HepG2 (cell line): ENCODE results near the gene UBR1. TPM values are rescaled to one million over a fixed set of nuclear protein-coding genes. Genes with fewer than 3 reads are reported as not detected.

ENCODE experiments used
- ATAC-seq: fragments of 200-7000 bp; cut with Tn5 transposase; 3 replicates; pipeline ENCODE4 v1.9.1; 2020; ENCODE audit warnings: mild to moderate bottlenecking, moderate library complexity
- BruUV-seq: library from RNA; stranded (reverse); fragments of 400-500 nt; replicated peaks from 2 replicates; lab custom pipeline; 2021; lab: Mats Ljungman, UMichigan
- CTCF ChIA-PET: fragments of 300-600 bp; formaldehyde crosslinking; extraction: SDS; loops from one replicate; lab custom pipeline; 2021; ENCODE audit warnings: low total read pairs, inconsistent platforms, low intra/inter-chr PET ratio; lab: Yijun Ruan, JAX
- POLR2A ChIA-PET: fragments of 350-600 bp; sonication (Branson Sonifier 250); formaldehyde crosslinking; loops from one replicate; lab custom pipeline; 2020; ENCODE audit warnings: antibody characterized with exemption, inconsistent platforms; lab: Yijun Ruan, JAX
- DNase-seq: peaks from one replicate; pipeline ENCODE4 v3.0.0-alpha.2; 2015; ENCODE audit warnings: low spot score
- FAIRE-seq: peaks from 3 replicates; lab custom pipeline; 2011; peaks lifted over from hg19 to GRCh38; lab: Jason Lieb, UNC
- H2AFZ ChIP-seq: one replicate; pipeline ENCODE4 v1.6.1; 2011; ENCODE audit warnings: low read length, inconsistent platforms
- H3K27ac ChIP-seq: fragments of 300-600 bp; 3 replicates; pipeline ENCODE4 v1.8.0; 2011; ENCODE audit warnings: mixed run types, mild to moderate bottlenecking, mixed read lengths, low read length, inconsistent platforms; ENCODE audit not compliant: insufficient read depth; ENCODE audit errors: extremely low read length
- H3K27me3 ChIP-seq, 2 experiments: fragments of 200-600 bp in 1 of 2; 2 replicates in 1 of 2; 3 replicates in 1 of 2; pipeline versions ENCODE4 v1.6.0 to v1.8.0; 2011; ENCODE audit warnings: low read length in 2 of 2, mild to moderate bottlenecking in 2 of 2, moderate library complexity in 2 of 2, inconsistent platforms in 1 of 2; ENCODE audit not compliant: insufficient read depth in 2 of 2, control insufficient read depth in 1 of 2
- H3K36me3 ChIP-seq, 2 experiments: fragments of 200-600 bp in 1 of 2; replicated peaks in 1 of 2; 2 replicates in 1 of 2; 3 replicates in 1 of 2; pipeline versions ENCODE4 v1.5.1 to v1.8.0; 2011; ENCODE audit warnings: low read length in 2 of 2, inconsistent platforms in 1 of 2; ENCODE audit not compliant: insufficient read depth in 2 of 2, control insufficient read depth in 1 of 2
- H3K4me1 ChIP-seq: 2 replicates; pipeline ENCODE4 v1.5.1; 2012; ENCODE audit warnings: low read length, inconsistent platforms; ENCODE audit not compliant: insufficient read depth
- H3K4me2 ChIP-seq: 2 replicates; pipeline ENCODE4 v1.6.0; 2011; ENCODE audit warnings: low read depth, low read length, inconsistent platforms
- H3K4me3 ChIP-seq, 3 experiments: fragments of 200-600 bp in 1 of 3; sonication (generic), shearing (Covaris generic) in 1 of 3; replicated peaks in 1 of 3; 2 replicates each; pipeline ENCODE4 v1.5.1; 2011 to 2016; ENCODE audit warnings: low read length in 3 of 3, inconsistent platforms in 2 of 3, low read depth in 2 of 3, mild to moderate bottlenecking in 2 of 3, control low read depth in 1 of 3, mixed read lengths in 1 of 3; ENCODE audit not compliant: insufficient read depth in 1 of 3
- H3K79me2 ChIP-seq: one replicate; pipeline ENCODE4 v1.6.1; 2011; ENCODE audit warnings: low read length, inconsistent platforms; ENCODE audit not compliant: insufficient read depth
- H3K9ac ChIP-seq: 2 replicates; pipeline ENCODE4 v1.6.0; 2011; ENCODE audit warnings: mild to moderate bottlenecking, low read depth, low read length, inconsistent platforms; ENCODE audit not compliant: insufficient read depth
- H3K9me3 ChIP-seq: 2 replicates; pipeline ENCODE4 v1.5.1; 2012; ENCODE audit warnings: mild to moderate bottlenecking, low read length
- H4K20me1 ChIP-seq: 2 replicates; pipeline ENCODE4 v1.6.0; 2011; ENCODE audit warnings: inconsistent platforms, mild to moderate bottlenecking, low read length, moderate library complexity; ENCODE audit not compliant: insufficient read depth
- KLF6 ChIP-seq: IDR thresholded peaks from 2 replicates; pipeline ENCODE4 v1.8.0; 2016; ENCODE audit warnings: missing biosample characterization, missing genetic modification reagents
- MAZ ChIP-seq, 2 experiments: sonication (generic) in 1 of 2; formaldehyde crosslinking in 1 of 2; IDR thresholded peaks; 2 replicates each; pipeline versions ENCODE4 v1.5.0 to v1.6.1; 2012 to 2020; ENCODE audit warnings: low read depth in 2 of 2, mild to moderate bottlenecking in 2 of 2, borderline replicate concordance in 1 of 2, improper control_type of control experiment in 1 of 2, low read length in 1 of 2, missing genetic modification reagents in 1 of 2, moderate library complexity in 1 of 2
- PAWR ChIP-seq: sonication (generic); formaldehyde crosslinking; IDR thresholded peaks from 2 replicates; pipeline ENCODE4 v1.4.0; 2020; ENCODE audit warnings: missing genetic modification reagents, mild to moderate bottlenecking, borderline replicate concordance
- PHF20 ChIP-seq: sonication (generic); formaldehyde crosslinking; IDR thresholded peaks from 2 replicates; pipeline ENCODE4 v1.5.0; 2020; ENCODE audit warnings: mild to moderate bottlenecking, missing genetic modification reagents
- TBP ChIP-seq: sonication (generic); formaldehyde crosslinking; IDR thresholded peaks from 2 replicates; pipeline ENCODE4 v1.5.0; 2020; ENCODE audit warnings: missing genetic modification reagents
- TEAD3 ChIP-seq: optimal IDR thresholded peaks from 2 replicates; pipeline ENCODE3; 2016; ENCODE audit warnings: borderline replicate concordance
- ZNF547 ChIP-seq: sonication (generic); formaldehyde crosslinking; IDR thresholded peaks from 2 replicates; pipeline ENCODE4 v1.5.1; 2020; ENCODE audit warnings: mild to moderate bottlenecking, missing genetic modification reagents
- in situ Hi-C: cut with HindIII; loops from 2 replicates; pipeline ENCODE4 v1.10.0; 2017; ENCODE audit warnings: low pct_unique_long_range_greater_than_20kb; ENCODE audit not compliant: extremely low pct_ligation_motif_present
- intact Hi-C: fragments of 100-400 bp; cut with micrococcal nuclease; formaldehyde crosslinking; loops from one replicate; pipeline ENCODE4 v1.10.0; 2022; ENCODE audit not compliant: unreplicated experiment
- polyA plus RNA-seq, 8 experiments: library from polyadenylated mRNA; depleted of rRNA in 3 of 8; stranded (reverse) in 7 of 8; unstranded in 1 of 8; fragments of >200 nt; fragmentation: Illumina TruSeq in 4 of 8; extraction: Trizol in 4 of 8; gene quantifications; 2 replicates each; pipeline versions ENCODE4 v1.2.1 to v1.2.3, GENCODE V29; 2011 to 2016; ENCODE audit warnings: low read depth in 4 of 8, missing spikeins in 1 of 8, mixed read lengths in 1 of 8; ENCODE audit not compliant: insufficient read depth in 1 of 8
- total RNA-seq, 5 experiments: library from RNA; depleted of rRNA; stranded (reverse); fragments of >200 nt; fragmentation: Illumina TruSeq; extraction: Trizol; gene quantifications; 2 replicates each; pipeline ENCODE4 v1.2.3, GENCODE V29; 2016; ENCODE audit warnings: low read depth in 1 of 5
- TF ChIP-seq, protein P1 (sequence below): sonication (generic); formaldehyde crosslinking; IDR thresholded peaks from 2 replicates; pipeline ENCODE4 v1.4.0; 2020; ENCODE audit warnings: missing genetic modification reagents
- TF ChIP-seq, protein P2 (sequence below): sonication (generic); formaldehyde crosslinking; IDR thresholded peaks from 2 replicates; pipeline ENCODE4 v1.8.0; 2022; ENCODE audit warnings: mild to moderate bottlenecking, missing genetic modification reagents, moderate library complexity

UBR1 gene
- total and polyA plus RNA-seq, 2 of the 13 experiments (the other 11 are each of a cell fraction or from before 2014, with no cell fraction given): 6.4 to 18.0 TPM

DNA sequence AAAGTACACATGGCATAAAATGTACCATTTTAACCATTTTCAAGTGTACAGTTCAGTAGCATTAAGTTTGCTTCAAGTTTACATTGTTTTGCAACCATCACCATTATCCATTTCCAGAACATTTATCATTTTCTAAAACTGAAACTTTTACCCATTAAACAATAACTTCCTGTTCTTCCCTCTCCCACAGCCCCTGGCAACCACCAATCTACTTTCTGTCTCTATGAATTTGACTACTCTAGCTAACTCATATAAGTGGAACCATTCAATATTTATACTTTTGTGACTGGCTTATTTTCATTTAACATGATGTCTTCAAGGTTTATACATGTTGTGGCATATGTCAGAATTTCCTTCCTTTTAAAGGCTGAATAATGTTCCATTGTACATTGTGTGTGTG is 47.4 kb upstream of the UBR1 start:
- H3K4me3 ChIP-seq: no peak overlapping the region
- peaks cover 2 to 63% of the 10 kb centered on the region in 2 experiments for H3K36me3 ChIP-seq
- intact Hi-C loops: no loop called here
- DNase-seq (no peak), ATAC-seq (no peak), FAIRE-seq (no peak)
- H3K27ac ChIP-seq: no peak overlapping the region
- no peak overlapping the region for H3K9ac ChIP-seq
- H3K27me3 ChIP-seq: no peaks in the 10 kb centered on the region
- no peak overlapping the region for H3K4me2 ChIP-seq
- no peak overlapping the region for H2AFZ ChIP-seq
- no peaks in the 10 kb centered on the region for H3K79me2 ChIP-seq
- no peaks in the 10 kb centered on the region for H3K4me1 ChIP-seq
- TF ChIP-seq, protein P1, sequence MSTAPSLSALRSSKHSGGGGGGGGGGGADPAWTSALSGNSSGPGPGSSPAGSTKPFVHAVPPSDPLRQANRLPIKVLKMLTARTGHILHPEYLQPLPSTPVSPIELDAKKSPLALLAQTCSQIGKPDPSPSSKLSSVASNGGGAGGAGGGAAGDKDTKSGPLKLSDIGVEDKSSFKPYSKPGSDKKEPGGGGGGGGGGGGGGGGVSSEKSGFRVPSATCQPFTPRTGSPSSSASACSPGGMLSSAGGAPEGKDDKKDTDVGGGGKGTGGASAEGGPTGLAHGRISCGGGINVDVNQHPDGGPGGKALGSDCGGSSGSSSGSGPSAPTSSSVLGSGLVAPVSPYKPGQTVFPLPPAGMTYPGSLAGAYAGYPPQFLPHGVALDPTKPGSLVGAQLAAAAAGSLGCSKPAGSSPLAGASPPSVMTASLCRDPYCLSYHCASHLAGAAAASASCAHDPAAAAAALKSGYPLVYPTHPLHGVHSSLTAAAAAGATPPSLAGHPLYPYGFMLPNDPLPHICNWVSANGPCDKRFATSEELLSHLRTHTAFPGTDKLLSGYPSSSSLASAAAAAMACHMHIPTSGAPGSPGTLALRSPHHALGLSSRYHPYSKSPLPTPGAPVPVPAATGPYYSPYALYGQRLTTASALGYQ (CRISPR knock-in tag): no peak
- TF ChIP-seq TBP (CRISPR knock-in tag): no peak
- TF ChIP-seq, protein P2, sequence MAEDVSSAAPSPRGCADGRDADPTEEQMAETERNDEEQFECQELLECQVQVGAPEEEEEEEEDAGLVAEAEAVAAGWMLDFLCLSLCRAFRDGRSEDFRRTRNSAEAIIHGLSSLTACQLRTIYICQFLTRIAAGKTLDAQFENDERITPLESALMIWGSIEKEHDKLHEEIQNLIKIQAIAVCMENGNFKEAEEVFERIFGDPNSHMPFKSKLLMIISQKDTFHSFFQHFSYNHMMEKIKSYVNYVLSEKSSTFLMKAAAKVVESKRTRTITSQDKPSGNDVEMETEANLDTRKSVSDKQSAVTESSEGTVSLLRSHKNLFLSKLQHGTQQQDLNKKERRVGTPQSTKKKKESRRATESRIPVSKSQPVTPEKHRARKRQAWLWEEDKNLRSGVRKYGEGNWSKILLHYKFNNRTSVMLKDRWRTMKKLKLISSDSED (CRISPR knock-in tag): no peak
- TF ChIP-seq ZNF547 (CRISPR knock-in tag): no peak
- TF ChIP-seq PHF20 (CRISPR knock-in tag): no peak
- TF ChIP-seq MAZ (IDR thresholded peaks at IDR 0.05; ENCODE audit: borderline replicate concordance, low read depth, low read length): no peak
- TF ChIP-seq MAZ (CRISPR knock-in tag; IDR thresholded peaks at IDR 0.05; ENCODE audit: low read depth): no peak
- TF ChIP-seq PAWR (CRISPR knock-in tag): no peak
- no peak for TF ChIP-seq KLF6 (CRISPR knock-in tag)
- TF ChIP-seq TEAD3 (CRISPR knock-in tag): no peak
- TF ChIP-seq, all 625 proteins: peak for 0
- no peaks in the 10 kb centered on the region for H3K9me3 ChIP-seq
- H4K20me1 ChIP-seq: no peaks in the 10 kb centered on the region; the same call in 1 of the 2 replicates
- in situ Hi-C loops: no loop called here
- ChIA-PET POLR2A (no interaction called here), CTCF (no interaction called here)
- BruUV-seq: no TSS peak
